HepG2 (cell line): ENCODE results near the gene HMCN2. TPM values are rescaled to one million over a fixed set of nuclear protein-coding genes. Genes with fewer than 3 reads are reported as not detected.

Experiments
- ATM ChIP-seq: fragments of 450-650 bp; IDR thresholded peaks from 2 replicates; pipeline ENCODE4 v1.7.1; 2017; ENCODE audit warnings: mild to moderate bottlenecking, borderline replicate concordance
- BATF2 ChIP-seq: sonication (generic); formaldehyde crosslinking; IDR thresholded peaks from 2 replicates; pipeline ENCODE4 v1.8.0; 2022; ENCODE audit warnings: mild to moderate bottlenecking, missing genetic modification reagents, moderate library complexity
- CEBPZ ChIP-seq: IDR thresholded peaks from 2 replicates; pipeline ENCODE4 v1.6.1; 2012; ENCODE audit warnings: low read length, improper control_type of control experiment
- GMEB1 ChIP-seq: sonication (generic); formaldehyde crosslinking; IDR thresholded peaks from 2 replicates; pipeline ENCODE4 v1.5.1; 2020; ENCODE audit warnings: missing genetic modification reagents, mild to moderate bottlenecking, borderline replicate concordance
- HHEX ChIP-seq: IDR thresholded peaks from 2 replicates; pipeline ENCODE4 v1.6.1; 2016; ENCODE audit warnings: control low read depth
- ISL2 ChIP-seq: sonication (generic); formaldehyde crosslinking; IDR thresholded peaks from 2 replicates; pipeline ENCODE4 v1.5.0; 2020; ENCODE audit warnings: missing genetic modification reagents
- KDM3A ChIP-seq: IDR thresholded peaks from 2 replicates; pipeline ENCODE4 v1.6.1; 2018; ENCODE audit warnings: low read depth, missing compliant biosample characterization
- LCORL ChIP-seq, 2 experiments: fragments of 450-650 bp in 1 of 2; sonication (generic) in 1 of 2; formaldehyde crosslinking in 1 of 2; IDR thresholded peaks; 2 replicates each; pipeline versions ENCODE4 v1.5.0 to v1.6.1; 2017 to 2020; ENCODE audit warnings: antibody characterized with exemption in 1 of 2, missing genetic modification reagents in 1 of 2
- MTF2 ChIP-seq: sonication (generic); formaldehyde crosslinking; IDR thresholded peaks from 2 replicates; pipeline ENCODE4 v1.5.0; 2020; ENCODE audit warnings: missing genetic modification reagents, borderline replicate concordance
- NR2F6 ChIP-seq, 2 experiments: IDR thresholded peaks; 2 replicates each; pipeline ENCODE4 v1.6.1; 2016; ENCODE audit warnings: antibody characterized with exemption in 1 of 2, mild to moderate bottlenecking in 1 of 2
- ONECUT2 ChIP-seq: sonication (generic); formaldehyde crosslinking; IDR thresholded peaks from 2 replicates; pipeline ENCODE4 v1.4.0; 2020; ENCODE audit warnings: missing genetic modification reagents
- THYN1 ChIP-seq: sonication (generic); formaldehyde crosslinking; IDR thresholded peaks from 2 replicates; pipeline ENCODE4 v1.8.1; 2023; ENCODE audit warnings: low read depth, mild to moderate bottlenecking, moderate library complexity, missing genetic modification reagents, borderline replicate concordance
- YY1 ChIP-seq: IDR thresholded peaks from 2 replicates; pipeline ENCODE4 v1.6.1; 2011; ENCODE audit warnings: low read length, low read depth, moderate library complexity, mild to moderate bottlenecking; ENCODE audit not compliant: insufficient read depth, insufficient replicate concordance
- ZBTB7B ChIP-seq: sonication (generic); formaldehyde crosslinking; IDR thresholded peaks from 2 replicates; pipeline ENCODE4 v1.4.0; 2020; ENCODE audit warnings: missing genetic modification reagents
- ZNF354B ChIP-seq: sonication (generic); formaldehyde crosslinking; IDR thresholded peaks from 2 replicates; pipeline ENCODE4 v1.8.0; 2022; ENCODE audit warnings: mild to moderate bottlenecking, missing genetic modification reagents
- ZNF607 ChIP-seq: sonication (generic); formaldehyde crosslinking; IDR thresholded peaks from 2 replicates; pipeline ENCODE4 v1.5.1; 2020; ENCODE audit warnings: missing genetic modification reagents, mild to moderate bottlenecking, borderline replicate concordance
- ZNF720 ChIP-seq: sonication (generic); formaldehyde crosslinking; IDR thresholded peaks from 2 replicates; pipeline ENCODE4 v1.4.0; 2020; ENCODE audit warnings: missing genetic modification reagents
- ZNF749 ChIP-seq: sonication (generic); formaldehyde crosslinking; IDR thresholded peaks from 2 replicates; pipeline ENCODE4 v1.8.0; 2022; ENCODE audit warnings: mild to moderate bottlenecking, missing genetic modification reagents, moderate library complexity, borderline replicate concordance
- ZNF800 ChIP-seq: sonication (generic); formaldehyde crosslinking; IDR thresholded peaks from 2 replicates; pipeline ENCODE4 v1.4.0; 2020; ENCODE audit warnings: missing genetic modification reagents
- ZSCAN12 ChIP-seq: sonication (generic); formaldehyde crosslinking; IDR thresholded peaks from 2 replicates; pipeline ENCODE4 v1.9.0; 2021; ENCODE audit warnings: mild to moderate bottlenecking, missing genetic modification reagents
- polyA plus RNA-seq, 8 experiments: library from polyadenylated mRNA; depleted of rRNA in 3 of 8; stranded (reverse) in 7 of 8; unstranded in 1 of 8; fragments of >200 nt; fragmentation: Illumina TruSeq in 4 of 8; extraction: Trizol in 4 of 8; gene quantifications; 2 replicates each; pipeline versions ENCODE4 v1.2.1 to v1.2.3, GENCODE V29; 2011 to 2016; ENCODE audit warnings: low read depth in 4 of 8, missing spikeins in 1 of 8, mixed read lengths in 1 of 8; ENCODE audit not compliant: insufficient read depth in 1 of 8
- total RNA-seq, 5 experiments: library from RNA; depleted of rRNA; stranded (reverse); fragments of >200 nt; fragmentation: Illumina TruSeq; extraction: Trizol; gene quantifications; 2 replicates each; pipeline ENCODE4 v1.2.3, GENCODE V29; 2016; ENCODE audit warnings: low read depth in 1 of 5

Gene HMCN2
- total and polyA plus RNA-seq, 2 of the 13 experiments (the other 11 are each of a cell fraction or from before 2014, with no cell fraction given) = 0.09 TPM; not detected in 1

GRCh38 chr9:130243015-130243881, 22.3 kb upstream of the HMCN2 start (continued):
- no peak for TF ChIP-seq CEBPZ
- TF ChIP-seq ZNF800 = no peak
- TF ChIP-seq KDM3A (CRISPR knock-in tag) = no peak
- no peak for TF ChIP-seq MTF2 (CRISPR knock-in tag)
- TF ChIP-seq NR2F6 (IDR thresholded peaks at IDR 0.05) = no peak
- peak; percentile 45; the same call in 1 of the 2 replicates for TF ChIP-seq NR2F6 (CRISPR knock-in tag; IDR thresholded peaks at IDR 0.05)
- TF ChIP-seq LCORL (IDR thresholded peaks at IDR 0.05) = no peak
- no peak for TF ChIP-seq LCORL (CRISPR knock-in tag; IDR thresholded peaks at IDR 0.05)
- no peak for TF ChIP-seq THYN1
- no peak for TF ChIP-seq ATM
- TF ChIP-seq ZNF607 (CRISPR knock-in tag) = no peak
- TF ChIP-seq ZSCAN12 (CRISPR knock-in tag) = no peak
- TF ChIP-seq HHEX (CRISPR knock-in tag) = no peak
- TF ChIP-seq ZNF720 (CRISPR knock-in tag) = no peak
- no peak for TF ChIP-seq GMEB1 (CRISPR knock-in tag)
- no peak for TF ChIP-seq ISL2 (CRISPR knock-in tag)
- no peak for TF ChIP-seq ONECUT2
- TF ChIP-seq BATF2 = no peak
- TF ChIP-seq ZNF749 (CRISPR knock-in tag) = no peak
- TF ChIP-seq ZBTB7B (CRISPR knock-in tag) = no peak
- no peak for TF ChIP-seq YY1
- TF ChIP-seq ZNF354B (CRISPR knock-in tag) = 0 out of 2 replicates have a peak, but pooled peaks have one; percentile 44
